GM23248 (cell line): Measurements from ENCODE around the gene FOXN1. TPM values are rescaled to one million over a fixed set of nuclear protein-coding genes. Genes with fewer than 3 reads are reported as not detected.

Experiments
- DNase-seq: peaks from one replicate; pipeline ENCODE4 v3.0.0-alpha.2; 2015
- H2AFZ ChIP-seq: fragments of 200-600 bp; sonication (generic); 2 replicates; pipeline ENCODE4 v1.6.1; 2016; ENCODE audit warnings: antibody characterized with exemption
- H3F3A ChIP-seq: fragments of 200-600 bp; sonication (generic); 2 replicates; pipeline ENCODE4 v1.6.1; 2016; ENCODE audit warnings: mild to moderate bottlenecking, antibody characterized with exemption, mixed run types; ENCODE audit not compliant: insufficient read depth
- H3K27ac ChIP-seq: fragments of 200-600 bp; sonication (generic); 2 replicates; pipeline ENCODE4 v1.5.1; 2016; ENCODE audit warnings: mild to moderate bottlenecking
- H3K27me3 ChIP-seq: fragments of 200-600 bp; sonication (generic); replicated peaks from 2 replicates; pipeline ENCODE4 v1.6.1; 2016; ENCODE audit warnings: mild to moderate bottlenecking; ENCODE audit not compliant: insufficient read depth
- H3K36me3 ChIP-seq: fragments of 200-600 bp; sonication (generic); 2 replicates; pipeline ENCODE4 v1.6.1; 2016; ENCODE audit warnings: low read depth, mild to moderate bottlenecking
- H3K4me1 ChIP-seq: fragments of 200-600 bp; sonication (generic); 2 replicates; pipeline ENCODE4 v1.6.1; 2016; ENCODE audit warnings: mild to moderate bottlenecking; ENCODE audit not compliant: insufficient read depth
- H3K4me2 ChIP-seq: fragments of 200-600 bp; sonication (generic); one replicate; pipeline ENCODE4 v1.6.1; 2016; ENCODE audit warnings: mild to moderate bottlenecking; ENCODE audit not compliant: unreplicated experiment
- H3K4me3 ChIP-seq: fragments of 200-600 bp; sonication (generic); 2 replicates; pipeline ENCODE4 v1.5.1; 2016; ENCODE audit warnings: mild to moderate bottlenecking
- H3K79me2 ChIP-seq: fragments of 200-600 bp; sonication (generic); 2 replicates; pipeline ENCODE4 v1.6.1; 2016; ENCODE audit warnings: mild to moderate bottlenecking; ENCODE audit not compliant: insufficient read depth
- H3K9ac ChIP-seq: fragments of 200-600 bp; sonication (generic); 2 replicates; pipeline ENCODE4 v1.6.1; 2016; ENCODE audit warnings: mild to moderate bottlenecking
- H3K9me2 ChIP-seq: fragments of 200-600 bp; sonication (generic); 2 replicates; pipeline ENCODE4 v1.6.1; 2016; ENCODE audit warnings: mixed run types, mild to moderate bottlenecking, moderate library complexity; ENCODE audit not compliant: insufficient read depth
- H3K9me3 ChIP-seq: fragments of 200-600 bp; sonication (generic); one replicate; pipeline ENCODE4 v1.6.1; 2017; ENCODE audit warnings: low read depth
- H4K20me1 ChIP-seq: fragments of 200-600 bp; sonication (generic); 2 replicates; pipeline ENCODE4 v1.6.0; 2016; ENCODE audit not compliant: insufficient read depth
- EZH2 ChIP-seq: fragments of 200-600 bp; sonication (generic); IDR thresholded peaks from 2 replicates; pipeline ENCODE4 v1.6.1; 2018; ENCODE audit warnings: antibody characterized with exemption, mild to moderate bottlenecking; ENCODE audit not compliant: insufficient read depth, poor library complexity, severe bottlenecking
- EZH2phosphoT487 ChIP-seq: fragments of 200-600 bp; sonication (generic); IDR thresholded peaks from 2 replicates; pipeline ENCODE4 v1.6.1; 2018; ENCODE audit warnings: antibody characterized with exemption, moderate library complexity, mild to moderate bottlenecking, low read depth; ENCODE audit not compliant: insufficient read depth
- WGBS, 2 experiments: methylation state at CpG; one replicate each; pipeline ENCODE4 v1.1.6; 2015 to 2017; ENCODE audit warnings: low lambda C conversion rate in 2 of 2, low coverage in 1 of 2; ENCODE audit errors: missing lambda C conversion rate in 2 of 2; 5-methylcytosine and 5-hydroxymethylcytosine counted together
- in situ Hi-C: fragments of 300-500 bp; cut with MboI; formaldehyde crosslinking; loops from 2 replicates; pipeline ENCODE4 v1.15.0; 2020
- polyA plus RNA-seq: library from polyadenylated mRNA; unstranded; fragments of >200 nt; fragmentation: Nextera tagmentation; extraction: Ambion mirVana; gene quantifications from 2 replicates; pipeline ENCODE4 v1.2.1, GENCODE V29; 2016
- total RNA-seq: library from RNA; depleted of rRNA; stranded (reverse); fragments of >200 nt; shearing (Covaris generic); gene quantifications from 2 replicates; pipeline ENCODE4 v1.2.3, GENCODE V29; 2014

Gene FOXN1
- total and polyA plus RNA-seq, 2 experiments from 2014 or later, result not detected

GRCh38 chr17:28572259-28573039 is 66.3 kb downstream of the FOXN1 start:
- Histone ChIP-seq H3K36me3 (no peaks in the 10 kb centered on the region), H3K79me2 (peaks cover 36% of the 10 kb centered on the region), H3K4me3 (peak overlapping the region; percentile 80), H3K4me1 (peaks cover 14% of the 10 kb centered on the region; the same call in 1 of the 2 replicates), H3K27ac (no peak overlapping the region), H3K9ac (peak overlapping the region; percentile 83), H3K9me2 (no peaks in the 10 kb centered on the region), H3K9me3 (no peaks in the 10 kb centered on the region), H3F3A (no peaks in the 10 kb centered on the region), H3K4me2 (peak overlapping the region; percentile 89), H4K20me1 (no peaks in the 10 kb centered on the region), H2AFZ (peak overlapping the region; percentile 94), H3K27me3 (no peaks in the 10 kb centered on the region)
- TF ChIP-seq EZH2 (no peak), EZH2phosphoT487 (no peak)
- DNase-seq, result no peak
- in situ Hi-C loops, result no loop called here
- 76 to 80% methylated on average over 5 of the region's 5 CpGs for WGBS, 2 experiments

- no peak overlapping the region for H3K27ac ChIP-seq
- no peaks in the 10 kb centered on the region for H3K9me2 ChIP-seq
- no peaks in the 10 kb centered on the region for H3K9me3 ChIP-seq
- H3K4me2 ChIP-seq, result no peak overlapping the region
- TF ChIP-seq EZH2 (no peak), EZH2phosphoT487 (no peak)
- in situ Hi-C loops, result no loop called here
- no peaks in the 10 kb centered on the region for H3K27me3 ChIP-seq
- H3K36me3 ChIP-seq, result no peaks in the 10 kb centered on the region
- H2AFZ ChIP-seq, result no peak overlapping the region
- no peaks in the 10 kb centered on the region for H4K20me1 ChIP-seq
- H3K9ac ChIP-seq, result no peak overlapping the region
- H3F3A ChIP-seq, result no peaks in the 10 kb centered on the region
- H3K4me1 ChIP-seq, result peaks cover 14% of the 10 kb centered on the region; the same call in 1 of the 2 replicates
- H3K79me2 ChIP-seq, result peaks cover 33% of the 10 kb centered on the region
- no peak overlapping the region for H3K4me3 ChIP-seq
- DNase-seq, result peak; percentile 40
These were observed 66.9 kb downstream of the FOXN1 start for GRCh38 chr17:28573040-28573380.

GRCh38 chr17:28573521-28573920 is 67.4 kb downstream of the FOXN1 start:
- Histone ChIP-seq H3K27ac (no peak overlapping the region), H3K9me3 (no peaks in the 10 kb centered on the region), H3K27me3 (no peaks in the 10 kb centered on the region), H3F3A (no peaks in the 10 kb centered on the region), H3K9ac (no peak overlapping the region), H3K36me3 (no peaks in the 10 kb centered on the region), H3K9me2 (no peaks in the 10 kb centered on the region), H4K20me1 (no peaks in the 10 kb centered on the region), H3K4me2 (no peak overlapping the region), H2AFZ (no peak overlapping the region), H3K4me3 (no peak overlapping the region), H3K4me1 (peaks cover 14% of the 10 kb centered on the region; the same call in 1 of the 2 replicates), H3K79me2 (peaks cover 28% of the 10 kb centered on the region)
- in situ Hi-C loops, result no loop called here
- 97 to 98% methylated on average over 5 to 9 of the region's 9 CpGs for WGBS, 2 experiments
- TF ChIP-seq EZH2phosphoT487 (no peak), EZH2 (no peak)
- no peak for DNase-seq

- Histone ChIP-seq H3K36me3 (no peaks in the 10 kb centered on the region), H3K4me2 (no peak overlapping the region), H3F3A (no peaks in the 10 kb centered on the region), H3K9me3 (no peaks in the 10 kb centered on the region), H3K9me2 (no peaks in the 10 kb centered on the region), H3K27me3 (no peaks in the 10 kb centered on the region), H3K9ac (no peak overlapping the region), H3K27ac (no peak overlapping the region), H3K4me3 (no peak overlapping the region), H4K20me1 (no peaks in the 10 kb centered on the region), H2AFZ (no peak overlapping the region), H3K79me2 (peaks cover 22% of the 10 kb centered on the region), H3K4me1 (peaks cover 14% of the 10 kb centered on the region; the same call in 1 of the 2 replicates)
- no peak for DNase-seq
- TF ChIP-seq EZH2 (no peak), EZH2phosphoT487 (no peak)
- 91 to 98% methylated on average over 6 of the region's 6 CpGs for WGBS, 2 experiments
- in situ Hi-C loops, result no loop called here
These were observed 67.9 kb downstream of the FOXN1 start for GRCh38 chr17:28573966-28574480.
